Uterus (tissue), 4 donors: ENCODE results near the gene HCRTR1. TPM values are rescaled to one million over a fixed set of nuclear protein-coding genes. Genes with fewer than 3 reads are reported as not detected.
"Not testable (repeated sequence)": the region's sequence is repeated elsewhere in the genome, so short reads cannot be mapped to it uniquely, and the experiment has no call there.

Experiments used
- DNase-seq, 2 donors: peaks; one replicate each; pipeline ENCODE4 v3.0.0-alpha.2; 2019 to 2020
- H3K27ac ChIP-seq, 2 donors: fragments of 200-600 bp; sonication (generic); 1 replicate in 1 of 2; 2 replicates in 1 of 2; pipeline ENCODE4 v1.5.1; 2016 to 2018
- H3K27me3 ChIP-seq, 2 donors: fragments of 200-600 bp; sonication (generic); one replicate each; pipeline ENCODE4 v1.5.1; 2018 to 2019; ENCODE audit warnings: control low read depth in 1 of 2
- H3K36me3 ChIP-seq, 2 donors: fragments of 200-600 bp; sonication (generic); one replicate each; pipeline ENCODE4 v1.5.1; 2019; ENCODE audit warnings: control low read depth in 1 of 2
- H3K4me1 ChIP-seq, 2 donors: fragments of 200-600 bp; sonication (generic); one replicate each; pipeline ENCODE4 v1.5.1; 2018 to 2019; ENCODE audit warnings: control low read depth in 1 of 2
- H3K4me3 ChIP-seq, 2 donors: fragments of 200-600 bp; sonication (generic); 1 replicate in 1 of 2; 2 replicates in 1 of 2; pipeline ENCODE4 v1.5.1; 2018 to 2019; ENCODE audit warnings: mild to moderate bottlenecking in 1 of 2
- H3K9me3 ChIP-seq, 2 donors: fragments of 200-600 bp; sonication (generic); one replicate each; pipeline ENCODE4 v1.5.1; 2019; ENCODE audit warnings: control low read depth in 1 of 2
- POLR2A ChIP-seq, 2 donors: fragments of 450-650 bp; IDR thresholded peaks; one replicate each; pipeline ENCODE4 v1.6.1; 2016; ENCODE audit warnings: antibody characterized with exemption in 2 of 2, mild to moderate bottlenecking in 1 of 2, moderate library complexity in 1 of 2
- intact Hi-C: fragments of 100-400 bp; cut with DNase I; formaldehyde crosslinking; loops from one replicate; pipeline ENCODE4 v1.15.1; 2023; ENCODE audit warnings: low total_unique reads
- total RNA-seq, 4 donors: library from RNA; depleted of rRNA in 3 of 4; stranded (reverse); fragments of >200 nt in 3 of 4; gene quantifications; one replicate each; pipeline versions ENCODE4 v1.1.0 to v1.2.4, GENCODE V29; 2014 to 2023
- TF ChIP-seq, protein P1 (sequence below), 4 experiments: fragments of 200-600 bp in 2 of 4; fragments of 450-650 bp in 2 of 4; sonication (generic) in 2 of 4; IDR thresholded peaks; one replicate each; pipeline ENCODE4 v1.5.1; 2016 to 2019; ENCODE audit warnings: antibody characterized with exemption in 4 of 4, mild to moderate bottlenecking in 2 of 4, moderate library complexity in 1 of 4
- donor health status: DM: yes; HTN: yes; CAD: no.

The HCRTR1 gene
- total RNA-seq, 4 donors from 2014 or later: not detected

DNA sequence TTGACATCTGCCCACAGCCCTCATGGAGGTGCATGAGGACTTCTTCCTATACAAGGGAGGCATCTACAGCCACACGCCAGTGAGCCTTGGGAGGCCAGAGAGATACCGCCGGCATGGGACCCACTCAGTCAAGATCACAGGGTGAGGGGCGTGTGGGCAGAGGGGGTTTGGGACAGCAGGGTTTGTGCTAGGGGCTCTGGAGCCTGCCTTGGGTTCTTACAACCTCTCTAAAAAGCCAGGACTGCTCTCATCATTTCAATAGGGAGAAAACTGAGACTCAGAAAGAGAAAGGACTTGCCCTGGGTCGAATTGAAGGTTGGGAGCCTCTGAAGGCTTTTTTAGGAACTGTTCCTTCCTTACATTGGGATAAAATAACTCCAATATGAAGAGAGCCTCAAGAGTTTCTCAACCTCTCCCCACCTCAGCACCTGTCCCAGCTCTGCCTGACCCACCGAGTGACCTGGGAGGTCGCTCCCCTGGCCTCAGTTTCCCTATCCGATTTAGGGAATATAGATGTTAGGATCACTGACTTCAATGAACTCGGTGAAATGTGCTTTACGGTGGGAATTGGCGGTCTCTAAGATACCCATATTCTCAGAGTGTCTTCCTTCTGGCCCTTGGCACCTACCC lies 31.6 kb upstream of the HCRTR1 start:
- no peak for DNase-seq
- Histone ChIP-seq H3K4me1 (peaks cover 8 to 24% of the 10 kb centered on the region in 2 donors), H3K27ac (peak overlapping the region; percentile 91 to 93), H3K27me3 (no peaks in the 10 kb centered on the region), H3K36me3 (no peaks in the 10 kb centered on the region), H3K9me3 (no peaks in the 10 kb centered on the region), H3K4me3 (no peak overlapping the region)
- intact Hi-C loops: no loop called here
- TF ChIP-seq POLR2A (IDR thresholded peaks at IDR 0.05): no peak
- TF ChIP-seq, protein P1, sequence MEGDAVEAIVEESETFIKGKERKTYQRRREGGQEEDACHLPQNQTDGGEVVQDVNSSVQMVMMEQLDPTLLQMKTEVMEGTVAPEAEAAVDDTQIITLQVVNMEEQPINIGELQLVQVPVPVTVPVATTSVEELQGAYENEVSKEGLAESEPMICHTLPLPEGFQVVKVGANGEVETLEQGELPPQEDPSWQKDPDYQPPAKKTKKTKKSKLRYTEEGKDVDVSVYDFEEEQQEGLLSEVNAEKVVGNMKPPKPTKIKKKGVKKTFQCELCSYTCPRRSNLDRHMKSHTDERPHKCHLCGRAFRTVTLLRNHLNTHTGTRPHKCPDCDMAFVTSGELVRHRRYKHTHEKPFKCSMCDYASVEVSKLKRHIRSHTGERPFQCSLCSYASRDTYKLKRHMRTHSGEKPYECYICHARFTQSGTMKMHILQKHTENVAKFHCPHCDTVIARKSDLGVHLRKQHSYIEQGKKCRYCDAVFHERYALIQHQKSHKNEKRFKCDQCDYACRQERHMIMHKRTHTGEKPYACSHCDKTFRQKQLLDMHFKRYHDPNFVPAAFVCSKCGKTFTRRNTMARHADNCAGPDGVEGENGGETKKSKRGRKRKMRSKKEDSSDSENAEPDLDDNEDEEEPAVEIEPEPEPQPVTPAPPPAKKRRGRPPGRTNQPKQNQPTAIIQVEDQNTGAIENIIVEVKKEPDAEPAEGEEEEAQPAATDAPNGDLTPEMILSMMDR (IDR thresholded peaks at IDR 0.05): no peak

DNA sequence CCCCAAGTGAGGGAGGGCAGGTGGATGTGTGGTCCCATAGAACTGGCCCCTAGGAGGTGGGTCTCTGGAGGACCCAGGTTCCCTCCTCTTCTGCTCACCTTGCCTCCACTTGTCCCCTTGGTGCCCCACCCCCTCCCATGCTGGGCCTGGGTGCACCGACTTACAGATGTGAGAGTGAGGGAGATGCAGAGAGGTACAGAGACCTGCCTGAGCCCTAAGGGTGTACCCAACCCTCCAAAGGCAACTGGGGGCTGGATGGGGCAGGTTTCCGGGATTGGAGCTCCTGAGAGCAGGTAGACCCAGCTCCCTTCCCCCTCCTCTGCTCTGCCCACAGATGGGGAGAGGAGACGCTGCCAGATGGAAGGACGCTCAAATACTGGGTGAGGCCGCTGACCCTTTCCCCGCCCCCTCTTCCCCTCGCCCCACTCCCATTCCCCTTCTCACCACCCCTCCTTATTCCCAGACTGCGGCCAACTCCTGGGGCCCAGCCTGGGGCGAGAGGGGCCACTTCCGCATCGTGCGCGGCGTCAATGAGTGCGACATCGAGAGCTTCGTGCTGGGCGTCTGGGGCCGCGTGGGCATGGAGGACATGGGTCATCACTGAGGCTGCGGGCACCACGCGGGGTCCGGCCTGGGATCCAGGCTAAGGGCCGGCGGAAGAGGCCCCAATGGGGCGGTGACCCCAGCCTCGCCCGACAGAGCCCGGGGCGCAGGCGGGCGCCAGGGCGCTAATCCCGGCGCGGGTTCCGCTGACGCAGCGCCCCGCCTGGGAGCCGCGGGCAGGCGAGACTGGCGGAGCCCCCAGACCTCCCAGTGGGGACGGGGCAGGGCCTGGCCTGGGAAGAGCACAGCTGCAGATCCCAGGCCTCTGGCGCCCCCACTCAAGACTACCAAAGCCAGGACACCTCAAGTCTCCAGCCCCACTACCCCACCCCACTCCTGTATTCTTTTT lies 30.8 kb upstream of the HCRTR1 start:
- no peaks in the 10 kb centered on the region for H3K36me3 ChIP-seq
- H3K4me3 ChIP-seq: no peak overlapping the region
- no peaks in the 10 kb centered on the region for H3K27me3 ChIP-seq
- TF ChIP-seq, protein P1 (IDR thresholded peaks at IDR 0.05): no peak
- no peak for TF ChIP-seq POLR2A (IDR thresholded peaks at IDR 0.05)
- intact Hi-C loops: no loop called here
- no peaks in the 10 kb centered on the region for H3K9me3 ChIP-seq
- DNase-seq: no peak
- peak overlapping the region; percentile 91 to 93 for H3K27ac ChIP-seq
- H3K4me1 ChIP-seq: peaks cover 8 to 24% of the 10 kb centered on the region in 2 donors

GRCh38 chr1:31587328-31587699 lies 30.2 kb upstream of the HCRTR1 start:
- H3K36me3 ChIP-seq, DNase-seq, intact Hi-C loops, H3K4me3 ChIP-seq, H3K27me3 ChIP-seq, H3K9me3 ChIP-seq: not testable (repeated sequence)
- H3K4me1 ChIP-seq: peaks cover 8 to 24% of the 10 kb centered on the region in 2 donors
- peak overlapping the region; percentile 84 to 91 for H3K27ac ChIP-seq

DNA sequence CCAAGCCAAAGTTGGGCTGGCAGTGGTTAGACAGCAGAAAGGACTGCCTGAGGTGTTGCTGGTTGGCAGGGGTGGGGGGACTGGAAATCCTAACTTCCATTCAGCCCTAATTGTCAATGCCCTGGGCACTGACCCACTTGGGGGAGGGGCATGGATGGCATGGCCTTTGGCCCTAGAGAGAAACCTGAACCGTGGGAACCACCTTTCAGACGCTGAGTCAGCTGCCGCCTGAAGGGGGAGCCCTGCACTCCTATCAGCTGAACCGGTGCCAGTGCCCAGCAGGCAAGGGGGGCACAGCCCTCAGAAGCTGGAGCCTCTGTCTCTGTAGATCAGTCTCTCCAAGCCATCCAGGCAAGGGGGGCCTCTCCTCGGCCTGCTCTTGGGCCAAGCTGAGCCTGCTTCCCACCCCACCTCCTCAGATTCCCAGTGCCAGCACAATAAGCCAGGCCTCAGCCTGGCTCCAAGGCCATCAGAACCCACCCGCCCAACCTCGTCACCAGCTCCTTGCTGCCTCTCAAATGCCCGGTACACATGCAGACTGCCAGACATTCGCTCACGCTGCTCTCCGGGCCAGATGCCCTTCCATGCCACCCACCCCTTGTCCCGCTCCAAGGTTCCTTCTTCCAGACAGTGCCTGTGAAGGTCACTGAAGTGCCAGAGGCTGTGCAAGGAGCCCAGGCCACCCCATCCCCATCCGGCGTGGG lies 29.6 kb upstream of the HCRTR1 start:
- intact Hi-C loops: no loop called here
- Histone ChIP-seq H3K9me3 (no peaks in the 10 kb centered on the region), H3K27me3 (no peaks in the 10 kb centered on the region), H3K27ac (peak overlapping the region; percentile 84 to 91), H3K36me3 (no peaks in the 10 kb centered on the region), H3K4me3 (no peak overlapping the region), H3K4me1 (peaks cover 8 to 24% of the 10 kb centered on the region in 2 donors)
- DNase-seq: peak; percentile 55 to 73
- TF ChIP-seq, protein P1 (IDR thresholded peaks at IDR 0.05): peak; percentile 43 to 60 (median 52)
- TF ChIP-seq POLR2A (IDR thresholded peaks at IDR 0.05): peak in 1 of 2 donors; percentile 7

- Histone ChIP-seq H3K4me3 (peak overlapping the region; percentile 36 to 53), H3K36me3 (no peaks in the 10 kb centered on the region), H3K9me3 (no peaks in the 10 kb centered on the region), H3K27me3 (no peaks in the 10 kb centered on the region), H3K4me1 (peaks cover 7 to 24% of the 10 kb centered on the region in 2 donors), H3K27ac (peak overlapping the region; percentile 84 to 91)
- intact Hi-C loops: no loop called here
- peak in 1 of 2 donors; percentile 9 for TF ChIP-seq POLR2A (IDR thresholded peaks at IDR 0.05)
- TF ChIP-seq, protein P1 (IDR thresholded peaks at IDR 0.05): no peak
- peak; percentile 43 to 60 for DNase-seq
These were observed 28.6 kb upstream of the HCRTR1 start for GRCh38 chr1:31588751-31589515.
